Body of pancreas (tissue), 4 donors: ENCODE measurements around the gene COPZ1. TPM values are rescaled to one million over a fixed set of nuclear protein-coding genes. Genes with fewer than 3 reads are reported as not detected.

Experiments used
- ATAC-seq: fragments of 150-250 bp; one replicate; pipeline ENCODE4 v1.9.1; 2016
- DNase-seq, 4 donors: peaks; one replicate each; pipeline ENCODE4 v3.0.0-alpha.2; 2019
- H3K27ac ChIP-seq, 4 donors: fragments of 200-600 bp; sonication (generic); 1 replicate in 3 of 4; 2 replicates in 1 of 4; pipeline versions ENCODE4 v1.5.1 to v1.6.1; 2016 to 2019; ENCODE audit warnings: mild to moderate bottlenecking in 1 of 4, mixed read lengths in 1 of 4, moderate library complexity in 1 of 4
- H3K27me3 ChIP-seq, 2 donors: fragments of 200-600 bp; sonication (generic); one replicate each; pipeline ENCODE4 v1.6.0; 2016; ENCODE audit warnings: mild to moderate bottlenecking in 1 of 2
- H3K36me3 ChIP-seq, 2 donors: fragments of 200-600 bp; sonication (generic); replicated peaks in 1 of 2; 2 replicates each; pipeline ENCODE4 v1.5.1; 2016; ENCODE audit warnings: low read depth in 2 of 2; ENCODE audit not compliant: insufficient read depth in 1 of 2
- H3K4me1 ChIP-seq: fragments of 200-600 bp; sonication (generic); one replicate; pipeline ENCODE4 v1.6.0; 2016
- H3K4me3 ChIP-seq, 2 donors: fragments of 200-600 bp; sonication (generic); 1 replicate in 1 of 2; 2 replicates in 1 of 2; pipeline ENCODE4 v1.5.1; 2016 to 2019
- H3K9me3 ChIP-seq, 3 donors: fragments of 200-600 bp; sonication (generic); 1 replicate in 2 of 3; 2 replicates in 1 of 3; pipeline ENCODE4 v1.5.1; 2016
- POLR2A ChIP-seq, 3 donors: fragments of 450-650 bp; IDR thresholded peaks; one replicate each; pipeline ENCODE4 v1.6.1; 2016; ENCODE audit warnings: antibody characterized with exemption in 3 of 3, mild to moderate bottlenecking in 2 of 3
- WGBS, 2 donors: methylation state at CpG; one replicate each; pipeline ENCODE4 v1.1.5; 2017; 5-methylcytosine and 5-hydroxymethylcytosine counted together
- intact Hi-C: fragments of 100-400 bp; cut with DNase I; formaldehyde crosslinking; loops from one replicate; pipeline ENCODE4 v1.15.1; 2023
- total RNA-seq, 2 donors: library from RNA; depleted of rRNA; stranded (reverse); fragments of >200 nt; gene quantifications; one replicate each; pipeline ENCODE4 v1.1.0, GENCODE V29; 2016
- TF ChIP-seq, protein P1 (sequence below), 7 experiments: fragments of 450-650 bp in 4 of 7; fragments of 200-600 bp in 3 of 7; sonication (generic) in 3 of 7; IDR thresholded peaks; one replicate each; pipeline ENCODE4 v1.5.1; 2016 to 2019; ENCODE audit warnings: antibody characterized with exemption in 7 of 7

The COPZ1 gene
- total RNA-seq, 2 donors from 2014 or later, result 34.3 to 71.3 TPM

DNA sequence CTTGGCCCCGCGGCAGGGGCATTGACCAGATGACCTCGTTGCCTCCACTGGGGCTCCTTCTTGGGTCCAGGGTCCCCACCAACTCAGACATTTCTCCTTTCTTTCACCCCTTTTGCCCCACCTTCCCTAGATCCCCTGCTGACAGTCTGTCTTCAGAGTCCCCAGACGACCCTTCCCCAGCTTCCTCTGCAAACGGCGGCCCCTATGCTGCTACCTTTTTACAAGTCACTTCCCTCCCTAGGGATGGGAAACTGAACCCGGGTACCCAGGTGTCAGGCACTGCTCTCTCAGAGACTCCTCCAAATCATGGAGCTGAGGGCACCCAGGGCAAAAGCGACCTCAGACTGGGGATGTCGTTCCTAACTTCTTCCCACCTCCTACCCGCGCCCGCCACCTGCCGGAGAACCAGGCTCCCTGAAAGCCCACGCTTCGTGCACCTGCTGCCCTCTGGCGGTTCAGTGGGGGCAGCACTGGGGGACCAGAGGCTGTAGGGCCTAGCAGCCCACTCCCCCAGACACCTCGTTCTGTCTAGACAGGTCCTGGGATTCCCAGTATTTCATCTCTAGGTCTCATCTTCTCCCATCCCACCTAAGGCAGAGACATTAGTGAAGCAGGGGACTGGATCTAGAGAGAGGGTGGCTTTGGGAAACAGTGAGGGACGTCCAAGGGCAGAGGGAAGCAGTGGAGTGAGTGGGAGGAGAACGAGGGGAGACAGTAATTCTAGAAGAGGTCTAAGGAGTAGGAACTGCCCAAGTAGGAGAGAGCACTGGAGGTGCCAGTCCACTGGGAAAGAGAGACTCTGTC is 54.7 kb downstream of the COPZ1 start:
- WGBS, 2 donors, result 5 to 9% methylated on average over 16 to 19 of the region's 19 CpGs
- Histone ChIP-seq H3K27ac (peak overlapping the region in 3 of 4 donors; percentile 7 to 61 (median 55)), H3K9me3 (no peaks in the 10 kb centered on the region), H3K4me1 (peaks cover 7% of the 10 kb centered on the region), H3K36me3 (no peaks in the 10 kb centered on the region), H3K27me3 (no peaks in the 10 kb centered on the region), H3K4me3 (peak overlapping the region in 1 of 2 donors; percentile 8)
- intact Hi-C loops, result no loop called here
- DNase-seq (peak; percentile 90 to 93 (median 92)), ATAC-seq (peak; percentile 95)
- TF ChIP-seq, protein P1, sequence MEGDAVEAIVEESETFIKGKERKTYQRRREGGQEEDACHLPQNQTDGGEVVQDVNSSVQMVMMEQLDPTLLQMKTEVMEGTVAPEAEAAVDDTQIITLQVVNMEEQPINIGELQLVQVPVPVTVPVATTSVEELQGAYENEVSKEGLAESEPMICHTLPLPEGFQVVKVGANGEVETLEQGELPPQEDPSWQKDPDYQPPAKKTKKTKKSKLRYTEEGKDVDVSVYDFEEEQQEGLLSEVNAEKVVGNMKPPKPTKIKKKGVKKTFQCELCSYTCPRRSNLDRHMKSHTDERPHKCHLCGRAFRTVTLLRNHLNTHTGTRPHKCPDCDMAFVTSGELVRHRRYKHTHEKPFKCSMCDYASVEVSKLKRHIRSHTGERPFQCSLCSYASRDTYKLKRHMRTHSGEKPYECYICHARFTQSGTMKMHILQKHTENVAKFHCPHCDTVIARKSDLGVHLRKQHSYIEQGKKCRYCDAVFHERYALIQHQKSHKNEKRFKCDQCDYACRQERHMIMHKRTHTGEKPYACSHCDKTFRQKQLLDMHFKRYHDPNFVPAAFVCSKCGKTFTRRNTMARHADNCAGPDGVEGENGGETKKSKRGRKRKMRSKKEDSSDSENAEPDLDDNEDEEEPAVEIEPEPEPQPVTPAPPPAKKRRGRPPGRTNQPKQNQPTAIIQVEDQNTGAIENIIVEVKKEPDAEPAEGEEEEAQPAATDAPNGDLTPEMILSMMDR (IDR thresholded peaks at IDR 0.05), result peak; percentile 99 to 100 (median 100)
- TF ChIP-seq POLR2A (IDR thresholded peaks at IDR 0.05), result no peak

DNA sequence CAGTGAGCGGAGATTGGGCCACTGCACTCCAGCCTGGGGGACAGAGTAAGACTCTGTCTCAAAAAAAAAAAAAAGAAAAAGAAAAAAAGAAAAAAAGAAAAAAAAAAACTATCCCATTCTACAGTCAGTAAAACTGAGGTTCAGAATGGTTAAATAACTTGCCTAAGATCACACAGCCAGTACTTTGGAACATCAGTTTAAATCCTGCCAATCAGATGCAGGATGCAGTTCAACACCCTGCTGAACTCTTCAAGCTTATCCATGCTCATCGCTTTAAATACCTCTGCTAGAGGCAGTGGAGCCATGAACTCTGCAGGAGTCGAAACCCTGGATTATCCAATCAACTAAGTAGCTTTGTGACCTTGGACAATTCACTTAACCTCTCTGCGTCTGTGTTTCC is 56.2 kb downstream of the COPZ1 start:
- peaks cover 7% of the 10 kb centered on the region for H3K4me1 ChIP-seq

DNA sequence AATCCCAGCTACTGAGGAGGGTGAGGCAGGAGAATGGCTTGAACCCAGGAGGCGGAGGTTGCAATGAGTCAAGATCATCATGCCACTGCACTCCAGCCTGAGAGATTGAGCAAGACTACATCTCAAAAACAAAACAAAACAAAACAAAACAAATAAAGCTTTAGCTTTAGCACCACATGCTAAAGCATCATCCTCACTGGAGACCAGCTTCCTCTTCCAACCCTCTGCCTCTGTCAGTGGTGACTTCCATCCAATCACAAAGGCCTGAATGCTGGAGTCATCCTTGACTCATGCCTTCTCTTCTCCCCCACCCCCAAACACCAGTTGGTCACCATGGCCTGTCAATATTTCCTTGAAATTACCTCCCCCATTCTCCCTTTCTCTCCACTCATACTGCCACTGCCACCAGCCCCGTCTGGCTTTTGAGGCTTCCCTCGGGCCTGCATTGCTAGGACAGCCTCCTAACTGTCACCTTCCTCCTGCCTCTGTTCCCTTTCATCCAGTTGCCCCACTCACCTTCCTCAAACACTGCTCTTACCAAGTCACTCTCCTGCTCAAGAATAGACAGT is 58.2 kb downstream of the COPZ1 start:
- H3K27ac ChIP-seq, result peak overlapping the region in 1 of 4 donors; percentile 51
- intact Hi-C loops, result no loop called here
- ATAC-seq, result no peak
- H3K4me3 ChIP-seq, result no peak overlapping the region
- H3K27me3 ChIP-seq, result no peaks in the 10 kb centered on the region
- H3K9me3 ChIP-seq, result no peaks in the 10 kb centered on the region
- 78 to 87% methylated on average over 3 of the region's 3 CpGs for WGBS, 2 donors
- no peaks in the 10 kb centered on the region for H3K36me3 ChIP-seq
- peak in 1 of 4 donors; percentile 55 for DNase-seq
- peaks cover 7% of the 10 kb centered on the region for H3K4me1 ChIP-seq
- peak in 1 of 3 donors; percentile 39 for TF ChIP-seq POLR2A (IDR thresholded peaks at IDR 0.05)
- TF ChIP-seq, protein P1 (IDR thresholded peaks at IDR 0.05), result no peak

More for the DNA sequence above, 56.2 kb downstream of the COPZ1 start:
- TF ChIP-seq POLR2A (IDR thresholded peaks at IDR 0.05), result no peak
- TF ChIP-seq, protein P1 (IDR thresholded peaks at IDR 0.05), result no peak
- 77 to 78% methylated on average over 4 of the region's 4 CpGs for WGBS, 2 donors
- Histone ChIP-seq H3K4me3 (no peak overlapping the region), H3K36me3 (no peaks in the 10 kb centered on the region), H3K27me3 (no peaks in the 10 kb centered on the region), H3K9me3 (no peaks in the 10 kb centered on the region), H3K27ac (no peak overlapping the region)
- no peak for ATAC-seq
- no peak for DNase-seq
- intact Hi-C loops, result no loop called here

DNA sequence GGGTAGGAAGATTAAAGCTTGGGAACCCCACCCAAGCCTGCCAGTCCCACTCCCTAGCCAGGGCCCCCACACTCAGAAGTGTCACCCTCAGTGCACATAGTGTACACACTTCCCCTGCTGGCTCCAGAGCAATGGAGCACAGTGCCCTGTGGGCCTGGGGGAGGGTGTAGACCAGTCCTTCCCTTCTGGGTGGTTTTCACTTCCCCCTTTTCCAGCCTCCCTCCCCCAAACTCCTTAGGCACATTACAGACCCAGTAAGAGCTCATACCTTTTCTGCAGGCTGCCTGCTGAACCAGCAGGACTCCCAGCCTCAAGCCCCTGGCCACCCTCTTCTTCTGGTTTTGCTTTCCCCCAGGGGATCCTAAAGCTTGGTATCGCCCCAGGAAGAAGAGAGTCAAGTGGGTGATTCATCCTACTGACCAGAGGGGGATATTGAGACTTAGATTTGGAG is 59.7 kb downstream of the COPZ1 start, which contains the start of gene ZNF385A:
Gene ZNF385A, minus strand, starts transcription at position 143 of the 451 bp plus-strand sequence. CDS start 219 bp downstream, outside the sequence.
- Histone ChIP-seq H3K36me3 (no peaks in the 10 kb centered on the region), H3K4me3 (no peak within 1 kb of the TSS), H3K4me1 (peaks cover 2% of the 10 kb centered on the region), H3K27ac (peak within 1 kb of the TSS in 2 of 4 donors; percentile 1 to 61), H3K9me3 (no peaks in the 10 kb centered on the region), H3K27me3 (no peaks in the 10 kb centered on the region)
- ATAC-seq, result no peak
- intact Hi-C loops, result no loop called here
- TF ChIP-seq, protein P1 (IDR thresholded peaks at IDR 0.05), result no peak
- TF ChIP-seq POLR2A (IDR thresholded peaks at IDR 0.05), result peak in 1 of 3 donors; percentile 47
- 73 to 87% methylated on average over 1 of the region's 1 CpG for WGBS, 2 donors
- DNase-seq, result peak in 1 of 4 donors; percentile 61
